22Rv1 (cell line): ENCODE results near the gene ACSM5.

Experiments
- H3K27ac ChIP-seq: fragments of 450-650 bp; 2 replicates; pipeline ENCODE4 v1.5.1; 2017
- CTCF ChIP-seq: fragments of 450-650 bp; IDR thresholded peaks from 2 replicates; pipeline ENCODE4 v1.5.1; 2017; ENCODE audit warnings: mild to moderate bottlenecking
- ZFX ChIP-seq: fragments of 450-650 bp; IDR thresholded peaks from 2 replicates; pipeline ENCODE4 v1.6.1; 2017; ENCODE audit warnings: antibody characterized with exemption, borderline replicate concordance

The ACSM5 gene

DNA sequence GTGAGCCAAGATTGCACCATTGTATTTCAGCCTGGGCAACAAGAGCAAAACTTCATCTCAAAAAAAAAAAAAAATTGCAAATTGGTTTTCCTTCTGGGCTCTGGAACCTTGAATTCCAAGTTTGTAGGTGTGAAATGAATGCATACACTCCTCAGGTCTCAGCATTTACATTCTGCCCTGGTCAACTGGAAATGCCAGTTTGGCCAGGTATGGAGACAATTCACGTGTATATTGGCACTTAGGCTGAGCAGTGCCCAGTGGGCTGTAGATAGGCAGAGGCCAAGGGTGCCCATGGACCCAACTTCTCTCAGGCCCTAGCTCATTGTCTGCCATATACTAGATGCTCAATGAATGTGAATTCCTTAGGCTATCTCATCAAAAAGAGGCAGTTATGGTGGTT is 20.5 kb upstream of the ACSM5 start:
- TF ChIP-seq CTCF, result no peak
- no peak for TF ChIP-seq ZFX
- no peak overlapping the region for H3K27ac ChIP-seq

- TF ChIP-seq ZFX, result no peak
- TF ChIP-seq CTCF, result no peak
- H3K27ac ChIP-seq, result no peak overlapping the region
Observed at GRCh38 chr16:20391045-20391444, 18.3 kb upstream of the ACSM5 start.

GRCh38 chr16:20393801-20394577 is 15.3 kb upstream of the ACSM5 start:
- TF ChIP-seq CTCF, result no peak
- TF ChIP-seq ZFX, result no peak
- H3K27ac ChIP-seq, result no peak overlapping the region

DNA sequence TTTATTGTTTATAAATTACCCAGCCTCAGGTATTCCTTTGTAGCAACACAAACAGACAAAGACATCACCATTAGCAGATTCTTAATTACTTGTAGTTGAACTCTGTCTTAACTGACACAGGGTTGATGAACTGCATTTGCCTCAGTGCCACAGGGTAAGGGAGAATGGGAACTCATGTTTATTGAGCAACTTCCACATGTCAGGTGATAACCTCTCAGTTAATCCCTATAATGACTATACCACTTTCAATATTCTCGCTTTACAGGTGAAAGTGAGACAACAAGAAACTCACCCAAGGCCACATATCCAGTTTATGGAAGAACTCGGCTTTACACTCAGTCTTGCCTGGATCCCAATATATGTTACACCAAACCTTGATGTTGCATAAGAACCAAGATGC is 13.4 kb upstream of the ACSM5 start:
- no peak overlapping the region for H3K27ac ChIP-seq
- TF ChIP-seq ZFX (no peak), CTCF (no peak)

DNA sequence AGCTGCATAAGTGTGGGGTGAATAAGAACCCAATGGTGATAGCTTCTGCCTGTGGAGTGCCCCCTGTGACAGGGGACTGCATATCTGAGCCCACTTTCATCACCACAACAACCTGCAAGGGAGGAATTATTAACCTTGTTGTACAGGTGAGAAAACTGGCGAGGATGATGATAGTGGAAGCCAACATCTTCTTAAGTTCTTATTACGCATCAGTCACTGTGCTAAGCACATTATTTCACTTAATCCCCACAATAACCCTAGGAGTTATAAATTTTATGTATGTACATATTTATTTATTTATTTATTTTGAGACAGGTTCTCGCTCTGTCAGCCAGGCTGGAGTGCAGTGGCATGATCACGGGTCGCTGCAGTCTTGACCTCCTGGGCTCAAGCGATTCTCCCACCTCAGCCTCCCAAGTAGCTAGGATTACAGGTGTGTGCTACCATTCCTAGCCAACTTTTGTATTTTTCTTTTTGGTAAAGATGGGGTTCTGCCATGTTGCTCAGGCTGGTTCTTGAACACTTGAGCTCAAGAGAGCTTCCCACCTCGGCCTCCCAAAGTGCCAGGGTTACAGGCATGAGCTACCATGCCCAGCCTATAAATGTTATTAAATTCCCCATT is 12.4 kb upstream of the ACSM5 start:
- H3K27ac ChIP-seq, result no peak overlapping the region
- no peak for TF ChIP-seq ZFX
- no peak for TF ChIP-seq CTCF

GRCh38 chr16:20397468-20398074 is 11.8 kb upstream of the ACSM5 start:
- TF ChIP-seq ZFX (no peak), CTCF (no peak)
- H3K27ac ChIP-seq, result no peak overlapping the region

- no peak for TF ChIP-seq CTCF
- no peak for TF ChIP-seq ZFX
- no peak overlapping the region for H3K27ac ChIP-seq
Observed at GRCh38 chr16:20398603-20399002, 10.7 kb upstream of the ACSM5 start.
